CD4-positive, alpha-beta T cell treated with Interleukin-15 for 4 hours (primary cell): Measurements from ENCODE around the gene GNPTG.
A peak's percentile ranks its signal among the peaks of the same experiment; 100 is the strongest.

Source experiments
- DNase-seq: peaks from one replicate; pipeline ENCODE4 v3.0.0-alpha.2; 2020; ENCODE audit warnings: low spot score

Gene GNPTG

GRCh38 chr16:1347286-1347855 is 4.4 kb upstream of the GNPTG start:
- no peak for DNase-seq

- no peak for DNase-seq
Observed at GRCh38 chr16:1347962-1348361, 3.8 kb upstream of the GNPTG start.

GRCh38 chr16:1348441-1348840 is 3.3 kb upstream of the GNPTG start:
- no peak for DNase-seq

GRCh38 chr16:1348926-1349325 is 2.8 kb upstream of the GNPTG start:
- DNase-seq: no peak

- no peak for DNase-seq
Observed at GRCh38 chr16:1349351-1349750, 2.4 kb upstream of the GNPTG start.

- DNase-seq: no peak
Observed at GRCh38 chr16:1349951-1350350, 1.8 kb upstream of the GNPTG start.

- no peak for DNase-seq
Observed at GRCh38 chr16:1350691-1351090, 1.0 kb upstream of the GNPTG start.

GRCh38 chr16:1351215-1351581 is 533 bp upstream of the GNPTG start:
- no peak for DNase-seq

GRCh38 chr16:1354815-1355540 is 3.2 kb downstream of the GNPTG start:
- no peak for DNase-seq

- no peak for DNase-seq
Observed at GRCh38 chr16:1355591-1355990, 3.9 kb downstream of the GNPTG start.

- DNase-seq: no peak
Observed at GRCh38 chr16:1356061-1356900, 4.5 kb downstream of the GNPTG start.

GRCh38 chr16:1357906-1358566 is 6.3 kb downstream of the GNPTG start:
- DNase-seq: no peak

GRCh38 chr16:1361685-1362360 is 10.1 kb downstream of the GNPTG start:
- DNase-seq: no peak

- no peak for DNase-seq
Observed at GRCh38 chr16:1362807-1363206, 11.1 kb downstream of the GNPTG start.

- DNase-seq: peak; percentile 68
Observed at GRCh38 chr16:1363501-1364041, 11.8 kb downstream of the GNPTG start.

- no peak for DNase-seq
Observed at GRCh38 chr16:1364510-1364909, 12.8 kb downstream of the GNPTG start.

- no peak for DNase-seq
Observed at GRCh38 chr16:1366060-1366711, 14.5 kb downstream of the GNPTG start.

- DNase-seq: no peak
Observed at GRCh38 chr16:1366712-1367299, 15.1 kb downstream of the GNPTG start.

GRCh38 chr16:1367486-1368174 is 15.9 kb downstream of the GNPTG start:
- DNase-seq: no peak
